ENCODE results near the gene LRRC4C. TPM values are rescaled to one million over a fixed set of nuclear protein-coding genes. Genes with fewer than 3 reads are reported as not detected.

LRRC4C gene
- total RNA-seq, 4 donors from 2014 or later = 0.38 to 3.5 (median 0.95) TPM; not detected in 1

DNA sequence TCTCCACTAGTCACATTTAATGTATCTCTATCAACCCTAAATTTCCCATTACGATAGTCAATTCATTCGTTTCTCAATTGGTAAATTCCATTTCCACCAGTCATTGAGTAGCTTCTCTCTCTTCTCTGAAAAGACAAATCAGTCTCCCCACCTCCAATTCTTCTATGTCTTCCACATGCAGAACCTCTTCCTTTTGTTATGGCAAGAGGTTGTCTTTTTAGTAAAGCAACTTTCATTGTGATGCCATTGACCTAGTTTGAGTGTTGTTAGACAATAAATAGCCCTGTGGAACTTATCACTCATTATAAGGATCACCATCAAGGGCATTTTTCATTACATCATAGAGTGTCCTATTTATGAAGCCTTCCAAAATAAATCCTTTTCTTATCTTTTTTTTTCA lies 340.9 kb downstream of the LRRC4C start:
- ATAC-seq (ENCODE audit: low FRiP score) = no peak
- DNase-seq (ENCODE audit: low spot score) = no peak
- no peak for TF ChIP-seq CTCF (IDR thresholded peaks at IDR 0.05)

DNA sequence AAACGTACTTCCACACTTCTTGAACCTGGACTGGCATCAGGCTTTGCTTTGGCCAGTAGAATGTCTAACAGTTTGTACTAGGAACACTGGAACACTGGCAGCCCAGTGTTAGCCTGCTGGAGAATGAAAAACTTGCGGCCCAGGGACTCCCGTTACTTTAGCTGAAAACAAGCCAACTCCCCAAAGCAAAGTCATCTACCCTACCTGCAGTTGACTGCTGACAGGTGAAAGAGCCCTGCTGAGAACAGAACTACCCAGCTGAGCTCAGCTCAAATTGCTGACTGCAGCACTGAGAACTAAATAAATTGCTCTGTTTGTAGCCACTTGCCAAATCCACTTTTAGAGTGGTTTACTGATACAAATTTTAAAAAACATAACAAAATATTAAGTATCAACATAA lies 342.5 kb downstream of the LRRC4C start:
- TF ChIP-seq CTCF (IDR thresholded peaks at IDR 0.05) = no peak
- ATAC-seq (ENCODE audit: low FRiP score) (no peak), DNase-seq (ENCODE audit: low spot score) (no peak)

DNA sequence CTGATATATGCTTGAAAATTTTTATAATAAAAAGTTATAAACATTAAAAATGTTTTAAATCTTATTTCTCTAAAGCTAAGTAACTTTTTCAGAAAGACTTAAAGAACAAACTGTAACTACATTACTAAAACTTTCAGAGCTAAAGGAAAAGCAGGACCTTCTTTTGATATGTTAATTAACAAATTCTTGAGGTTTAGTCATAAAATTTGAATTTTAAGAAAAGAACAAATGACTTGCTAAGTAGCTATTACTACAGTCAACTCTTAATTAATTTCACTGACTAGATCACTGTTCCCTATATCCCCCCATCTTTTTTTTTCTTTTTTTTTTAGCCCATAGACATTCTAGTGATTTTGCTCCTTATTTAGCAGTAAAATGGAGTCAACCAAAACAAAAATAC lies 344.4 kb downstream of the LRRC4C start:
- DNase-seq (ENCODE audit: low spot score) = no peak
- ATAC-seq (ENCODE audit: low FRiP score) = no peak
- no peak for TF ChIP-seq CTCF (IDR thresholded peaks at IDR 0.05)

DNA sequence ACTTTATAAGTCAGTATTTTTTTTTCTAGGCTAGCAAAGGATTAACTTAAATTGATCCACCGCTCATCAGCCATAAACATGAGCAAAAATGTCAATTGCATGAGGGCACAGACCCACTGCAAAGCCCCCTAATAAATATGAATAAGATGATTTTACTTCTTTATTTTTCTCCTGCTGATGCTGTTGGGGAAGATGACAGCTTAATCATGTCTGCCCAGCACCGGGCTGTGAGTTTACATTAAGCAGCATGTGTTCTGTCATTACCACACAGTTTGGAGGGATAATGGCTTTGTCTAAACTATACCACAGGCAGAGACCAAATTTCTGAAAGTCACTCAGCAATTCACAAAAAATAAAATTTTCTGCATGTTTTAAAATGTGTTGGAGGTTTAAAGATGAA lies 346.3 kb downstream of the LRRC4C start:
- ATAC-seq (ENCODE audit: low FRiP score) = no peak
- TF ChIP-seq CTCF (IDR thresholded peaks at IDR 0.05) = no peak
- no peak for DNase-seq (ENCODE audit: low spot score)

DNA sequence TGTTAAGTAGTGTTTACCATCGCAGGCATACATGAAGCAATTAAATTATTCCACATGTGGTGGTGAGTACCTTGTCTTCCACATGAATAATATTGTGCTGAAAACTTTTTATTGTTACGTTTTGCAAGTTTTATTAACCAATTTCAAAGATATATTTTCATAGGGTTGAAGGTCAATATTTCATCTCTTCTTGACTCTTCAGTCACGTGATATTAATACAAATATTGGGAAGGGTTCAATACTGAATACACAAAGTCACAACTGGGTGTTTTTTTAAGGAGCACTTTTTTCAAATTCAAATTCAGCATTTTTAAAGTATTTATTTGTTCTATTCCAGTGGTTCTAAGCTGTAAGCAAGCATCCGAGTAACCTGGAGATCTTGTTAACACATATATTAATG lies 348.9 kb downstream of the LRRC4C start:
- no peak for TF ChIP-seq CTCF (IDR thresholded peaks at IDR 0.05)
- no peak for DNase-seq (ENCODE audit: low spot score)
- no peak for ATAC-seq (ENCODE audit: low FRiP score)

DNA sequence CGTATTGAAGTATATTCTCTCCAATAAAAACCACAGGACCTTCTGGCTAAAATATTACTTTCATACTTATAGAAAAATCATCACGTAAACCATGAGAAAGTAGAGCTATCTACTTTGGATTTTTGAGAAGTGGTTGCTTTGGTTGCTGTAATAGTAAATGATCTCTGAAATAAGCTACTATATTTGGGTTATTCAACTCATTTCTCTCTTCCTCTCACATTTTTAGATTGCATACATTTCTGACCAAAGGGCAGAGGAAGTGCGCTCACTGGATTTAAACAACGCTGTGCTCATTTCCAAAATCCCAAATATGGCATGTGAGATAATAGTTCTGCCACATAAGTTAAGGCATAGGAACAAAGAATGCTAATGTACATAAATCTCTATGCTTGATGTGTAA lies 357.0 kb downstream of the LRRC4C start:
- DNase-seq (ENCODE audit: low spot score) (no peak), ATAC-seq (ENCODE audit: low FRiP score) (no peak)
- no peak for TF ChIP-seq CTCF (IDR thresholded peaks at IDR 0.05)

DNA sequence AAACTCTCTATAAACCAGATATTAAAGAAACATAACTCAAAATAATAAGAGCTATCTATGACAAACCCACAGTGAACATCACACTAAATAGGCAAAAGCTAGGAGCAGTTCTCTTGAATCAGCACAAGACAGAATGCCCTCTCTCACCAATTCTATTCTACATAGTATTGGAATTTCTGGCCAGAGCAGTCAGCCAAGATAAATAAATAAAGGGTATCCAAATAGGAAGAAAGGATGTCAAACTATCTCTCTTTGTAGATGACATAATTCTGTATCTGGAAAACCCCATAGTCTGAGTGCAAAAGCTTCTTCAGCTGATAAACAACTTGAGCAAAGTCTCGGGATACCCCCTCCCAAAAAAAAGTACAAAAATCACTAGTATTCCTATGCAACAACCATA lies 359.8 kb downstream of the LRRC4C start:
- DNase-seq (ENCODE audit: low spot score) (no peak), ATAC-seq (ENCODE audit: low FRiP score) (no peak)
- TF ChIP-seq CTCF (IDR thresholded peaks at IDR 0.05) = no peak

Measured in omental fat pad (tissue), 4 donors.